COLO668 (cell line): ENCODE data around the gene CDK5R2.

Experiments used
- DNase-seq: peaks from one replicate; lab custom pipeline; 2025; ENCODE audit not compliant: unreplicated experiment; lab: John Stamatoyannopoulos, UW

CDK5R2 gene

GRCh38 chr2:218986148-218986761 is 26.8 kb downstream of the CDK5R2 start:
- DNase-seq = no peak

GRCh38 chr2:218988164-218988563 is 28.7 kb downstream of the CDK5R2 start:
- no peak for DNase-seq

DNA sequence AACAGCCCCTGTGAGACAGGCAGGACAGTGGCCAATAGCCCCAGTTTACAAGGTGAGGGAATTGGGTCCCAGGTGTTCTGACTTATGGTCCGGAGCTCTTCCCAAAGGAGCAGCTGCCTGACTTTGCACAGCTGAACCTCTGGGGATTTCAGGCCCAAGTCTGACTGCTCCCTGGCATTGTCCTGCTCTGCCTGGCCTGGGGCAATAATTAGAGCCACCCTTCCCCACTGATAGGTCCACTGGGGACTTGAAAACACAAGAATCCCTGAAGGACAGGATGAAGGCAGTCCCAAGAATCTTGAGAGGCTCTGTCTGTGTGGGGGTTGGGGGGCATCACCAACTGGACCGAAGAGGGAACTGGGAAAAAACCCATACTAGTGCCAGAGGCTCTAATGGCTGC is 29.2 kb downstream of the CDK5R2 start:
- no peak for DNase-seq

DNA sequence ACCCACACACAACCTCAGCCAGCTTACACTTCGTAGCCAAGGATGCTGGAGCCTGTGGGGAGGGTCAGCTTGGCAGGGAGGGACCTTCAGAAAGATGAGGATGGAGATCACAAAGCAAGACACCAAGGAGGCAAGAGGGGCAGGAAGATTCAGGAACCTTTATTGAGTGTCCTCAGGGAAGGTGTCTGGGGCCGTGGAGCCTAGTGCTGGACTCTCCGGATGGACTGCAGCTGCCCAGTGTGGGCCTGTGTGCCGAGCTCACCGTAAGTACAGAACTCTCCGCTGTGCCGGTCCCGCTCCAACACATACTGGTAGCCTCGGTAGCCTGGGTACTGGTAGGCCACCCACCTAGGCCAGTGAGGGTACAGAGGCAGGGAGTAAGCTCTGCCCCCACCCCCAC is 30.6 kb downstream of the CDK5R2 start:
- no peak for DNase-seq

- DNase-seq = no peak
Measured at GRCh38 chr2:218990612-218991011, 31.1 kb downstream of the CDK5R2 start.

GRCh38 chr2:218991674-218992168 is 32.3 kb downstream of the CDK5R2 start:
- peak; percentile 44 for DNase-seq

DNA sequence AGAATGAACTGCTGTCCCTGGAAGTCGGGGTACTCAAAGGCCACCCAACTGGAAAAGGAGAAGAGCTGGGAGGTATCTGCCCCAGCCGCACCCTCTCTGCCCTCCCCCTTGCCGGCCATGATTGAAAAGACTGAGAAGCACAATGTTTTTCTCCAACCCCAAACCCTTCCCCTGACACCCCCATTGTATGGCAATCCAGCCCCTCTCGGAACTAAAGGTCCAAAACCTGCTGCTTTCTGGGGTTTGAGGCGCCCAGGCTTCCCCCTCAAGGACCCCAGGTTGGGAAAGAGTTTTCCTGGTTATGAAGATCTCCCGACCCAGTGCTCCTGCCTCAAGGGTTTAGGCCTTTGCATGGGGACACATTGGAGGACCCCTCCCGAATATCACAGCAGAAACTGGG is 32.7 kb downstream of the CDK5R2 start:
- no peak for DNase-seq

GRCh38 chr2:218992703-218993344 is 33.4 kb downstream of the CDK5R2 start:
- DNase-seq = peak; percentile 83

- DNase-seq = peak; percentile 88
Measured at GRCh38 chr2:218993345-218994315, 34.2 kb downstream of the CDK5R2 start, which contains the start of gene CRYBA2. Gene CRYBA2, minus strand, starts transcription at chr2:218993422. Its CDS starts 246 bp downstream, at chr2:218993176.

- DNase-seq = no peak
Measured at GRCh38 chr2:218995561-218995960, 36.1 kb downstream of the CDK5R2 start.

DNA sequence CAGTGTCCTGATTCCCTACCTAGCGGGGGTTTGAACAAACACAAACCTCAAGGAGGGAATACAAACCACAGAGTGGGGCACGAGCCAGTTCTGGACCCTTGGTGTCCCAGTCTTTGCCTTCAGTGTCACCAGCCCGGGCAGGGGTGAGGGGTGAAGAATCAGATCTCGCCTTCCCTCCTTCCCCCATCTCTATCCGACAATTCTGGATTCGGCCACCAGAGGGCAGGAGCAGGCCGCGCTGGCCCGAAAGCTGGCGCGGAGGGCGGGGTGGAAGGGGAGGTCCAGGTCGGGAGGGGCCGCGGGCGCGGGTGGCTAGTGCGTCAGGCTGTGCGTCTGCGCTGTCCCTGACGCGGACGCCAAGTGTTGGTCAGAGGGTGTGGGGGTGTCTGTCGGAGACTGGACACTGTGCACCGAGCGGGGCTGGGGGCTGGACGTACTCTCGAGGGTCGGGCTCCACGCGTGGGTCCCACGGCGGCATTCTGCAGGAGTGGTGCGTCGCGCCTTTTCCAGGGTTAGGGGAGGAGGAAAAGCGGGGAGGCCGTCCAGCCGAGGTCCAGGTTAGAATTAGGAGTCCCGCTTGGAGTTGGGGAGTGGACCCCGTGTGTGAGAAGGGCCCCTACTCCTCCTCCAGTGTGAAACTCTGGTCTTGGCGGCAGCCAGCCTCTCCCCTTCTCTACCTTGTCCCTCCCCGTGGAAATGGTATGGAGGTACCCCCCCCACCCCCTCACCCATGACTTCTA is 36.7 kb downstream of the CDK5R2 start:
- peak; percentile 97 for DNase-seq

DNA sequence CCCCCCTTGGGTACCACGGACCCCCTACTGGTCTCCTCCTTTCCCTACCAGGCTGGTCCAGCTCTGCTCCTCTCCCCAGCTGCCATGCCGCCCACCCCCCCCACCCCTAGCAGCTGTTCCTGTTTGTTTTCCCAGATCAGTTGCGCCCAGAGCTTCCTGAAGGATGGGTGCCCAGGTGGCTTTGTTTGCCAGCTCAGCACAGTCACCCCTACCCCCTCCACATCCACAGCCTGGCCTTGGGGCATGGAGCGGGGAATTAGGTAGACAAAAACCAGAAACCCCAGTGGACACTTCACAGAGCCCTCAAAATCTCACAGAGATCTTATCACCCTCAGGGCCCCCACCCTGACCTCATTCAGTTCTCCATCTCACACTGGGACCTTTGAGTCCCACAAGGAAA is 37.5 kb downstream of the CDK5R2 start:
- DNase-seq = peak; percentile 90

DNA sequence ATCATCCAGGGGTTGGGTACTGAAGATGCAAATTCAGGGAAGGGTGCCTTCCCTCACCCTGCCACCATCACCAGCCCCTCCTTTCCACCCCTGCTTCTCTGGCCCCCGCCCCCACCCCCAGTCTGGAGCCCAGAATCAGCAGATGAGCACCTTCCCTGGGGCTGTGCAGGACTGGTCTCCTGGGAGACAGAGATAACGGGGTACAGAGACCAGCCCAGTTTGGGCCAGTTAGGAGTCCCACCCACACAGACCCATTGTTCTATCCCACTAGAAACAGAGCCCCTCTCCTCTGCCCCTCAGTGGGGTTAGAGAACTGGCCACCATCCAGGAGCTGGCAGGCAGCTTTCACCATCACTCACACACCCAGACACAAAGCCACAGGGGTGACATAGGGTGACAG is 38.3 kb downstream of the CDK5R2 start:
- DNase-seq = peak; percentile 70

DNA sequence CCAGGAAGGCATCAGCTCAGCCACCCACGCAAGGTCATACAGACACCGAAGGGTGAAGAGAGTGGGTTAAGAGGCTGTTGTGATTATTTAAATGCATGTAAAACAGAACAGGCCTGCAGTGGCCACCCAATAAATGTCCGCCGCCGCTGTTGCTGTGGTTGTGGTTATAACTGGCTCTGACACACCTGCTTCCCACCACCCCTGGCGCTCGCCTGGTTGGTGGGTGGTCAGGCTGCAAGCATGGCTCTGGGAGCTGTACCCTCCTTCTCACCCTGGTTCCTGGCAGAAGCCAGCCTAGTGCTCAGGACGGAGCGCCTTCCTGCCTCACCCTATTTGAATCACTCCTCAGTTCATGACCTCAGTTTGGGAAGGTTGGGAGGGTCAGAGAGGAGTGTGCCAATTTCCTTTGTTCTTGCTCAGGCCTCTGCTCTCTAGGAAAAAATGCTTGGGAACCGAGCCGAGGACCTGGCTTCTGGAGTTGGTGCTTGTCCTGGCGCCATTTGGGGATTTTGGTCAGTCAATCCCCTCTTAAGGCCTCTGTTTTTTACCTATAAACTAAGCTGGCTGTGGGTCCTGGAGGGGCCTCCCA is 39.0 kb downstream of the CDK5R2 start:
- DNase-seq = peak; percentile 63

GRCh38 chr2:218999021-218999880 is 39.8 kb downstream of the CDK5R2 start:
- DNase-seq = peak; percentile 39

DNA sequence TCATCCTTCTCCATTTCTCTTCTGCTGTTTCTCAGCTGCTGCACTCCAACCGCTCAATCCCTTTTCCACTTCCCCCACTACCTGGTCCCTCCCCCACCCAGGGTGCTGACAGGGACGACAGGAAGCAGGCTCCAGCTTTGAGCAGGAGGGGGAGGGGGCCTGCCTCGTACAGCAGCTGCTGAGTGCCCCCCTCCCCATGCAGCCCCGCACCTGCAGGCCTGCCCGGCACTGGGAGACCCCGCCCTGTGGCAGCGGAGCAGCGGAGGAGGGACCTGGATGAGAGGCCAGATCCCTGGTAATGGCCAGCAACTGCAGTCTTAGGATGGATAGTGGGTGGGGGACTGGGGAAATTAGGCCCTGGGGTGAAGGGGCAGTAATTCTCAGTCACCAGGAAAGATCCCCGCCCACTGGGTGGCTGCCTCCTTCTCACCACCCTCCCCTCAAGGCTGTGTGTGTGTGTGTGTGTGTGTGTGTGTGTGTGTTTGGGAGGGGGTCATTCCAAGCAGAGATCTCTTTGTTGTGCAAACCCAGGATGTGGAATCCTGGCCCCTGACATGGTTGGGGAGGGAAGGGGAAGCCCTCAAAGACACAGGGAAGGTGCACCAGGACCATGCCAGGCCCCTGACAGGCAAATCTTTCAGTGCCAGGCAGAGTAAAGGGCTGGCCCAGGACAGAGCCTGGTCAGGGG is 40.6 kb downstream of the CDK5R2 start:
- peak; percentile 96 for DNase-seq

DNA sequence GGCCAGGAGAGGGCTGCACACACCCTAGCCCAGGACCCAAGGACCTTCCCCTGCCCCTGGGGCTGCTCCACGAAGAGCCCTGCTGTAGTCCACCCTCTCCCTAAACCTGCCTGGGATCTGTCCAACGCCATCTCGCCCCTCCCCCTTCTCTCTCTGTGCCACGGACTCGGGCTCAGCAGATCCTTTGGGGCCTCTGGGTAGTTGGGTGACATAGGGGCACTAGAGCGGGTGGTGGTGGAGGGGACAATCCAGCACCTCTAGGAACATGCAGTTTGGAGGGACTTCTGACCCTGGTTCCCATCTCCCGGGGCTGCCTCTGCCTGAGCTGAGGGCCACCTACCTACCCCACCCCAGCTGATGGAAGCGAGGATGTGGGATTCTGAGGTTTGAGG is 41.1 kb downstream of the CDK5R2 start:
- peak; percentile 65 for DNase-seq

- DNase-seq = no peak
Measured at GRCh38 chr2:219001100-219001576, 41.7 kb downstream of the CDK5R2 start.
